ENCODE results near the gene MEMO1.
A peak's percentile ranks its signal among the peaks of the same experiment; 100 is the strongest.
"Not testable (repeated sequence)": the region's sequence is repeated elsewhere in the genome, so short reads cannot be mapped to it uniquely, and the experiment has no call there.

Gene MEMO1

GRCh38 chr2:31957354-31958139, 53.3 kb downstream of the MEMO1 start:
- no peak for DNase-seq (ENCODE audit: low read depth)

DNA sequence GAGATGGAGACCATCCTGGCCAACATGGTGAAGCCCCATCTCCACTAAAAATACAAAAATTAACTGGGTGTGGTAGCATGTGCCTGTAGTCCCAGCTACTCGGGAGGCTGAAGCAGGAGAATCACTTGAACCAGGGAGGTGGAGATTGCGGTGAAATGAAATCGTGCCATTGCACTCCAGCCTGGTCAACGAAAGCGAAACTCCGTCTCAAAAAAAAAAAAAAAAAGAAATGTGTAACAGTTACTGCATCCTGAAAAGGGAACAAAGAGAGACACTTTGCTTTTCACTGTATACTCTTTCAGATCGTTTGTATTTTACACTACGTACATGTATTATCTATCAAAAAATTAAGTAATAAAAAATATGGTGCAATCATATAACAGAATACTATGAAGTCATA, 53.9 kb downstream of the MEMO1 start:
- DNase-seq (ENCODE audit: low read depth) = not testable (repeated sequence)

GRCh38 chr2:31956312-31956711, 54.5 kb downstream of the MEMO1 start:
- no peak for DNase-seq (ENCODE audit: low read depth)

- DNase-seq (ENCODE audit: low read depth) = not testable (repeated sequence)
Observed at GRCh38 chr2:31953095-31953494, 57.7 kb downstream of the MEMO1 start.

GRCh38 chr2:31950946-31951562, 59.8 kb downstream of the MEMO1 start:
- DNase-seq (ENCODE audit: low read depth) = no peak

DNA sequence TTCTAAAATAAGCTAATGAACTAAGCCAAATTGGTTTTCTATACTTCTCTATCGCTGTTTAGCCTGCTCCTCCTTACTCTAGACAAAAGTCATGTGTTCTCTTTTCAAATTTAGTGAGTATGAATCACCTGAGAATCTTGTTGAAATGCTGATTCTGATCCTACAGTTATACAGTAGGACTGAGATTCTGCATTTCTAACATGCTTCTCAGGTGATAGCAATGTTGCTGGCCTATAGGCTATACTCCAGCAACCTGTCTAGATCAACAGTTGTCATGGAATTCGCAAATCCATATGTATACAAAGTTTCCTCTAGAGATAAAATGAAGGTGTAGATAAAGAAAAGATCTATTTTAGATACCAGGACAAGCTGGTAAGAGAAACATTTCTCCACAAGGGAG, 62.9 kb downstream of the MEMO1 start:
- no peak for DNase-seq (ENCODE audit: low read depth)

GRCh38 chr2:31946838-31947237, 64.0 kb downstream of the MEMO1 start:
- no peak for DNase-seq (ENCODE audit: low read depth)

- DNase-seq (ENCODE audit: low read depth) = no peak
Observed at GRCh38 chr2:31945572-31945935, 65.3 kb downstream of the MEMO1 start.

- DNase-seq (ENCODE audit: low read depth) = no peak
Observed at GRCh38 chr2:31944828-31945571, 65.8 kb downstream of the MEMO1 start.

DNA sequence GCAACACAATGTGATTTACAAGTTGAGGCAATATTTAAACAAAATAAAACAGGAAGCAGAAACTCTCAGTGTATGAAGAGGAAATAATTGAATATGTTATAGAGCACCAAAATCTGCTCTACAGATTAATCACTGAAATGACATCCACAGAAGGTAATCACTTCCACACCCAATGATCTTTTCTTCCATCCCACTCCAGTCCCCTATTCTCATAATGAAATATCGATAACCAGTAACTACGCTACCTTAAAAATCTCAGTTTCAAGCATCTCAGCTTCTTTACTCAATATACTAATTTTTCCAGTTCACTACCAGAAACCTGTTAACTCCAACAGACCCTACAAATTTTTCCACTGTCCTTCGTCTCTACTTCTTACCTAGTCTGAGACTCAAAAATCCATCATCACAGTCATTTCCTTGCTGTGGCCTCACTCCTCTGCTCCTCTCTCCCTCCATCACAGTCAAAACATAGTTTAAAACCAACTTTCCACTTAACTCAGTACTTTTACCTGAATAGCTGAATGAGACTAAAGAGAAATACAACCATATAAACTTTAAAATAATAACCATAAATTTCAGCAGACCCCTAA, 67.1 kb downstream of the MEMO1 start:
- DNase-seq (ENCODE audit: low read depth) = no peak

GRCh38 chr2:31940920-31941319, 69.9 kb downstream of the MEMO1 start:
- no peak for DNase-seq (ENCODE audit: low read depth)

- DNase-seq (ENCODE audit: low read depth) = peak; percentile 10
Observed at GRCh38 chr2:31937741-31938140, 73.1 kb downstream of the MEMO1 start.

GRCh38 chr2:31935370-31935769, 75.4 kb downstream of the MEMO1 start:
- DNase-seq (ENCODE audit: low read depth) = no peak

- DNase-seq (ENCODE audit: low read depth) = no peak
Observed at GRCh38 chr2:31933066-31933465, 77.7 kb downstream of the MEMO1 start.

GRCh38 chr2:31932589-31932988, 78.2 kb downstream of the MEMO1 start:
- DNase-seq (ENCODE audit: low read depth) = no peak

- DNase-seq (ENCODE audit: low read depth) = peak; percentile 40
Observed at GRCh38 chr2:31931916-31932315, 78.9 kb downstream of the MEMO1 start.

DNA sequence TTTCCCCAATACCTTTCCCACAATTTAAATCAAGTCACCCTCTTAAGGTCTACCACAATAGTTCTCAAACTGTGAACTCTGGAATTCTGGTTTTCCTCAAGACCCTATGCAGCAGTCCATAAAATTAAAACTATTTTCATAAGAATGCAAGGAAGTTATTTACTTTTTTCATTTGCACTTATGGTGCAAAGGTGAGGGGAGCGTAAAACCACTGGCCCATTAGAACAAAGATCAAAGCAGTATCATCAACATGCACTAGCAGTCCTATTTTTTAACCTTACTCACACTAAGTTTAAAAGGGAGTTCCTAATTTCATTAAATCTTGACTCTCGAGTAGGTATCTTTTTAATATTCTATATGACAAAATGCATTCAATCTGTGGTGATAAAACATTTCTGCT, 85.3 kb downstream of the MEMO1 start:
- no peak for DNase-seq (ENCODE audit: low read depth)

DNA sequence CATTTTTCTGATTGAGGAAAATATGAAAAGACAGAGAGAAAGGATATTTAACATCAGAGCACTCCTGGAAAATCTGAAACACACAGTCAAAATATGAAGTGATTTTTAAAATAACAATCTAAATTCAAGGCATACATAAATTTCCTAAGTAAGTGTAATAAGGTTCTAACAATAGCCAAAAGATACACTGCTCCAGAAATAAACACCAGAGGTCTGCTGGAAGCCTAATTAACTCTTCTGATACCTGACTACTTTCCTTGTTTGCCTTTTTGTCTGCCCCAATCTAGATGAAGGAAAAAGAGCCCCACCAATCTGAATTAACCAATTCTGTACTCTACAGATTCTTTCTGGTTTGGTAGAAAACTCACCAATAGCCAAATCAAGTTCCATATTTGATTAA, 87.1 kb downstream of the MEMO1 start:
- DNase-seq (ENCODE audit: low read depth) = no peak

DNA sequence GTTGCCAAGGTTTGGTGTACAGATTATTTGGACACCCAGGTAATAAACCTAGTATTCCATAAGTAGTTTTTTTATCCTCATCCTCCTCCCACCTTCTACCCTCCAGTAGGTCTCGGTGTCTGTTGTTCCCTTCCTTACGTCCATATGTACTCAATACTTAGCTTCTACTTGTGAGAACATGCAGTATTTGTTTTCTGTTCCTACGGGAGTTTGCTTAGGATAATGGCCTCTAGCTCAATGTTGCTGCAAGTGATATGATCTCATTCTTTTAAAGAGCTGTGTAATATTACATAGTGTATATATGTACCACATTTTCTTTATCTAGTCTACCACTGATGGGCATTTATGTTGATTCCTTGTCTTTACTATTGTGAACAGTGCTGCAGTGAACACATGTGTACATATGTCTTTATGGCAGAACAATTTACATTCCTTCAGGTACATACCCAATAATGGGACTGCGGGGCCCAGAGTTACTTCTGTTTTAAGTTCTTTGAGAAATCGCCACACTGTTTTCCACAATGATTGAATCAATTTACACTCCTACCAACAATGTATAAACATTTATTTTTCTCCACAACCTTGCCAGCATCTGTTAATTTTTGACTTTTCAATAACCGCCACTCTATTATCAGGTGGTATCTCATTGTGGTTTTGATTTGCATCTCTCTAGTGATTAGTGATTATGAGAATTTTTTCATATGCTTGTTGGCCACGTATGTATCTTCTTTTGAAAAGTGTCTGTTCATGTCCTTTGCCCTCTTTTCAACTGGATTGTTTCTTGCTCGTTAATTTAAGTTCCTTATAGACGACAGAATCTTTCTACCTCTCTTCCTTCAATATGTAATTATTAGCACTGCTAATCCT, 88.0 kb downstream of the MEMO1 start:
- no peak for DNase-seq (ENCODE audit: low read depth)

GRCh38 chr2:31920962-31921361, 89.8 kb downstream of the MEMO1 start:
- no peak for DNase-seq (ENCODE audit: low read depth)

- DNase-seq (ENCODE audit: low read depth) = no peak
Observed at GRCh38 chr2:31919499-31919898, 91.3 kb downstream of the MEMO1 start.

DNA sequence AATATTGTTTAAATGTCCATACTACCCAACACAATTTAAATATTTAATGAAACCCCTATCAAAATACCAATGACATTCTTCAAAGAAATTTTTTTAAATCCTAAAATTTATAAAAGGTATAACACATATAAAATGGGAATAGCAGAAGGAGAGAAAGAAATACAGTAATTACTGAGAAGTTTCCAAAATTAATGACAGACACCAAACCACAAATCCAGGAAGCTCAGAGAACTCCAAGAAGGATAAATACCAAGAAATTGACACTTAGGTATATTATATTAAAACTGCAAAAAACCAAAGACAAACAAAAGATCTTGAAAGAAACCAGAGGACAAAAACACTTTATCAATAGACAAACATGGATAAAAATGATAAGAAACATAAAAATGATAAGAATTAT, 101.1 kb downstream of the MEMO1 start:
- DNase-seq (ENCODE audit: low read depth) = no peak
